KG1 (cell line): Measurements from ENCODE around the gene GAREM1.
"Not testable (repeated sequence)": the region's sequence is repeated elsewhere in the genome, so short reads cannot be mapped to it uniquely, and the experiment has no call there.

Experiments used
- DNase-seq: peaks from one replicate; lab custom pipeline; 2025; lab: John Stamatoyannopoulos, UW

The GAREM1 gene

DNA sequence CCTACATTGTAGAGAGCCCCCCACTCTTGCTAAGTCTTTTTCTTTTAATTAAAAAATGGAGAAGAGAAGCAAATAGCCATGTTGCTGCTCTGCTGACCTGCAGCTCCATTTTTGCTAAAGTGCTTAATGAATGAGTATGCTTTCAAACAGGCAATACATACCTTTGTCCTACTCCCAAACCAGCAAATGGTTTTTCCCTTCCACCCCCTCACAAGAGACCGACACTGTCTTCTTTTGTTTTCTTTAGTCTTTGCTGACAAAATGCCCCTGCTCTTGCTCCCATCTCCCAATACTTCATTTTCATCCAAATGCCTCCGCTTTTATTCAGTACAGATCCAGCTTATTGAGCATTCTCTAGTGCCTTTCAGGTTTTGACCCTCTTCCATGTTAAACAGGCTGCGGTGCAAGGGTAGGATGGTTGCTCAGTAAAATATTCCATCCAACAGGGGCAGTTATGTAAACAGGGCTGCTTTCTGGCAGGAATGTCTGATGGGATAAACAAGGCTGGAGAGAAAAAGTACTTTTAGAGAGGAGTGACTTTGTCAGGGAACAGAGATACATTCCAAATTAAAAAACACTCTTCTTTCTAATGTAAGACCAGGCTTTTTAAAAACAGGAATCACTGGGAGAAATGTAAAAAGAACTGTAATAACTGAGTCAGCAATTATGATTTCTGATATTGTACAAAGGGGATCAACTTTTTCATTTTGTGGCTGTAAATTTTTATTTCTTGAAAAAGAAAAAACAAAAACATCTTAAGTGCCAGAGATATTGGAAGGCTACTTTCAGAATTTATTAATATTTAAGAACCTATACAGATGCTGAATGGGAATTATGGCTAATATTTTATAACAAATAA, 144.0 kb downstream of the GAREM1 start:
- DNase-seq, result no peak

DNA sequence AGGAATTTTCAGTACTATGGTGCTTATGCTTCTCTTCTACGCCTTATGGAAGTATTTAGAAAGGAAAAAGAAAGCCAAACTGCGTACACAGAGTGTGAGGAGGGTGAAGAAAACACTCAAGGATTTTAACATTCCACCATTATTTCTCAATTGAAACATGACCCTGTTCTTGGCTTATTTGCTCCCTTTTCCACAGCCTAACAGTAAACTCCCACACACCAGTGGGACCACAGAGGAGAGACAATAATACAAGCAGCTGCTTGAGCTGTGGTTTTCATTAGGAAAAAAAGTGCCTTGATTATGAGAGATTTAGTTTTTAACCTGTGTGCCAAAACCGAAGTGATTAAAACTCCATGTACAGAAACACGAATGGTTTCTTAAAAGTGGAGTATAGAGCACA, 146.5 kb downstream of the GAREM1 start:
- no peak for DNase-seq

DNA sequence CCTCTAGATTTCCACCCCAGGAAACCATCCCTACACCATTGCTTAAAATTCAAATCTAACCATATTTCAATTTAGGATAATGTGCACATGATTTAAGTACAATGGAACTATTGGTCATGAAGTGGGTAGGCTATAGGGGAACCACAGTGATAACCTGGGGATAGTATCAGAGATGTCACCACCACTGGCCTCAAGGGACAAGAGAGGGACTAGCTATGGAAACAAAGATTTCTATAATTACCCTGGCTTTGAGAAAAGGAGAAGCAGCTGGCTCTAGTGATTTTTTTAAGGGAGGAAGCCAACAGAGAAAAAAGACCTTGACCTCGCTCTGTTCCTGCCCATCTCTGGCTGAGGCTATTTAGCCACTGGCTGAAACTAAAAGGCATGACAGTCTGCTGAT, 148.9 kb downstream of the GAREM1 start:
- DNase-seq, result no peak

DNA sequence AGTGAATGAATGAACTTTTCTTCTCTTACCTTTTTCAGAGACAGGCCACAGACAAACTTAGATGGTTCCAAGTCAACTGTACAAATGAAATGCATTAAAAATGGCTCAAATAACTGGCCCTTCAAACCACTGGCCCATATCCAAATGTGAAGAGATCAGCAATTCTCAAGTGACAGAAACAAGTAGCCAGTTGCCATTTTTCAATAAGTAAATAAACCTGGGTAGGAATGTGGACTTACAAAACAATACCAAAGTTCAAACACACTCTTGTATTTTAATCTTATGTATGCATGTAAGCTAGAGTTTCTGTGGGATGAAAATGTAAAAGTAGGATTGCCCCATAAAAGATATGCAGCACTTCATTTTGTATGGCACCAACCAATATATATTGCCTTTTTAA, 151.6 kb downstream of the GAREM1 start:
- no peak for DNase-seq

DNA sequence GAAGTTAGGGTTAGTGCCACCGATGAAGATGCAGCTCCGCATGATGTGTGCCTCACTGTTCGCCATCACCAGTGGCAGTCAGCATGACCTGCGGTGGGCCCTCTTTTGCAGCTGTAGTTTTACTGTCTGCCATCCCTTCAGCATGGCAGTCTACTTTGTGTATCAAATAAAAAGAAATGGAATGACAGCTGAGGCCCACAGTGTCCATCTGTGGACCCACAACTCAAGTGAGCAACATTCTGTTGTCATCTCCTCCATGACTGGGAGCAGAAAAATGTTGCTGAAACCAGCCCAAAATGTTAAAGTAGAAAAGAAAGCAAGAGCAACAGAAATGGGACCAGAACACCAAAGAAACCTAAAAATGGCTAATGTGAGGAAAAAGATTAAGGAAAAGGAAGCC, 152.1 kb downstream of the GAREM1 start:
- no peak for DNase-seq

DNA sequence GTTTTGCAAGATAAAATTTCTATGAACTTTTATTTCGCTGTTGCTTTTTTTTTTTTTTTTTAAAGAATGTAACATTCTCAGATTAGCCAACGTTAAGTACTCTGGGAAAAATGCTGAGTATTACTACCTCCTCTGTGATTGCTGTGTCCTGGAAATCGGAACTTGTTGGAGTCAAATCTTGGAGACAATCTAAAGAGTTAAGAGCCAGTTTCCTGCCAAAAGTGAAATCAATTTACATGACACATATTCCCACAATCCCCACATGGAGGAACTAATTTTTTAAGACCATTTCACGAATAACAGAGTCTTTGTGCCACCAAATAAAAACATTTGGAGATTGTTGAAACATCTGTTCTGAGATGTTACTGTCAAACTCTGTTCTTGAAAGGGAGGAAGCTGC, 153.0 kb downstream of the GAREM1 start:
- DNase-seq, result no peak

DNA sequence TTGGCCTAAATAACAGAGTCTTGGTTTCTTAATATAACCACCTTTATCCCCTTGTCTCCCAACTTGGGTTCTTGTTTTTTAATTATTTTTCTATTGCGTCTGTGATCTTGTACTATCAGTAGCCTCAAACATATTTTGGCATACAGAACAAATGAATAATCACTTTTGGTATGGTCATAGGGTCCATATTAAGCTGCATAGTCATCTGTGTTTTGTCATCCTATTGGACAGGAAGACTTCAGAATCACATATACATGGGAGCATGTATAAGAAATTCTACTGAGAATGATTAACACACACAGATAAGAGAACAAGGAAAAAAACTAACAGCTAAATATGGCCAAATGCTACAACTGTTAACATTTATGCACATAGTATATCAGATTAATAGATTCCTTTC, 154.8 kb downstream of the GAREM1 start:
- DNase-seq, result no peak

DNA sequence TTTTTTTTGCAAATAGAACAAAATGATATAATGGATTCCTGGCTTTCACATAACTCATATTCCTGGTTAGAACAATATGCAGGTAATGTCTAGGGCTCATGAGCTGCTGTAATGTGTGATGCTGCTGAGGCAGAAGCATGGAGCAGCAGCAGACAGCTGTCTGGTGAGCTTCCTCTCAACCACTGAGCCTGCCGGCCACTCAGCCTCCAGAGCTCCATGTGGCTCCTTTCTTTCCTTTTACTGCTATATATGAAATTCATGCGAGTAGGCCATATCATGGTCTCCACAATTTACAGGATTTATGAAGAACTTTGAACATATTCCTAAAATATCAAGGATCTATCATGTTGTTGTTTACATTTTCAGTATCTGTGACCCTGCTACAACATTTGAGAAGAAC, 159.9 kb downstream of the GAREM1 start:
- no peak for DNase-seq

DNA sequence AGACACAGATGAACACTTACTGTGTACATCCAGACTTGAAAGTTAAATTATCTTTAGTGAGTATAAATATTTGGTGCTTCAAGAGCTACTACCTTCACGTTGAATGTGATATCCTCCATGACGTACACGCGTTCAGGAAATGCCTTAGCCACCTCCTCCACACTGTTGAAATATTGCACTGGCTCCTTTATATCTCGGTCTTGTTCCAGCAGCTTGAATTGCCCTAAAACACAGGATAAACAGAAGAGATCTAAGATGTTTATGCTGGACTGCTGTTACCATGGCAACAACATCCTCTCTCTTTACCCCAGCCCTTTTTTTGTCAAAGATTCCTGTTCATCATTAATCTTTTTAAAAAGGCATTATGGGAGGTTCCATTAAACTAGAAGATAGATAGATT, 160.6 kb downstream of the GAREM1 start:
- no peak for DNase-seq

DNA sequence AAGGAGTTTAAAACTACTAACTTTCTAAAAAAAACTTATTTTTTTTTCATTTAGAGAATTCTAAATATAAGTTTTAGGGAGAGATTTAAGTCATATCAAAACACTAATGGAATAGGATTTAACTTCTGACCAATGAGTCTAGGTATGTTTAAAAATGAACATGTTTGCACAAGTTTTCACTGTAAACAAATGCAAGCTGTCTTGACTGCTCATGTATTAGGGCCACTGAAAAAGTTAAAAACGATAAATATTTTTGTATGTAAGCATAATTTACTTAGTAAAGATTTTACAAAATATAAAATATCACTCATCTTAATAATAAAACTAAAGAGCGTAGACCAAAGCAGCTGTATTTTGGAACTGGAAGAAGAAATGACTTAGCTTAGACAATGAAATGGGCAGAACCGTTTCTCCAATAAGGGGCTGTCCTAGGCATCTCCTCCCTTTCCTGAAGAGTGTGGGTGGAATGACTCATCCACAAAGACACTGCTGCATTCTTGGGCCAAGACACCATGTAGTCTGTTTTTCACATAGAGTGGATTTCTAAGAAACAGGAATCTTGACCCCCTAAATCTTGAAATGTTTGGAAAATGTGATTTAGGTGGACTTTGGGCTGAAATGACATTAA, 162.1 kb downstream of the GAREM1 start:
- DNase-seq, result no peak

DNA sequence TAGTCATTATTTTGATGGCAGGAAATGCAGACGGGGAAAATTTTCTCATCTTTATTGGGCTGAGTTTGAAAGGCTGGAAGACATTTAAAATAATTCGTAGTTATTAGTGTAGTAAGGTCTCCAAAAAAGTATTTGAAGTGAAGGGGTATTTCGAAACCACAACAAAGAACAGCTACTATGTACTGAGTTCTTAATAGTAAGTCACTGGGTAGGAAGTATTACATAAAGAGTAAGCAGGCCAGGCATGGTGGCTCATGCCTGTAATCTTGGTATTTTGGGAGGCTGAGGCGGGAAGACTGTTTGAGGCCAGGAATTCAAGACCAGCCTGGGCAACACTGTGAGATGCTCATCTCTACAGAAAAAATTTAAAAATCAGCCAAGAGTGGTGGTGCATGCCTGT, 167.3 kb downstream of the GAREM1 start:
- no peak for DNase-seq

DNA sequence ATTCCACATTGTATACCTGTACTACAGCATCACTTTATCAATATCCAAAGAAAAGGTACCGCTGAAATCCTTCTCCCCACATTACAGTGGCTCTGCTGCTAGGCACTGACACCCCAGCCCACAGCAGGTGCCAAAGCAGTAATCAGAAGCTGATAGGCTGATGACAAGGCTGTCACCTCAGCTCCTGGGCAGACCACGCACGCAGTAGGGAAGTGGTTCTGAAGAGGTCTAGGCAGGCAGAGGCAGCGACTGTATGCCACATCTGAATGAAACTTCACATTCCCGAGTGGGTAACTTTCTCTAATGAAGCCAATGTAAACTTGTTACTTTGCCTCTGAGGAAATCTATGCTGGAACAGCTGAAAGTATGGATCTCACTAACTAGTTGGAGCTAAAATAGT, 167.9 kb downstream of the GAREM1 start:
- DNase-seq, result no peak

DNA sequence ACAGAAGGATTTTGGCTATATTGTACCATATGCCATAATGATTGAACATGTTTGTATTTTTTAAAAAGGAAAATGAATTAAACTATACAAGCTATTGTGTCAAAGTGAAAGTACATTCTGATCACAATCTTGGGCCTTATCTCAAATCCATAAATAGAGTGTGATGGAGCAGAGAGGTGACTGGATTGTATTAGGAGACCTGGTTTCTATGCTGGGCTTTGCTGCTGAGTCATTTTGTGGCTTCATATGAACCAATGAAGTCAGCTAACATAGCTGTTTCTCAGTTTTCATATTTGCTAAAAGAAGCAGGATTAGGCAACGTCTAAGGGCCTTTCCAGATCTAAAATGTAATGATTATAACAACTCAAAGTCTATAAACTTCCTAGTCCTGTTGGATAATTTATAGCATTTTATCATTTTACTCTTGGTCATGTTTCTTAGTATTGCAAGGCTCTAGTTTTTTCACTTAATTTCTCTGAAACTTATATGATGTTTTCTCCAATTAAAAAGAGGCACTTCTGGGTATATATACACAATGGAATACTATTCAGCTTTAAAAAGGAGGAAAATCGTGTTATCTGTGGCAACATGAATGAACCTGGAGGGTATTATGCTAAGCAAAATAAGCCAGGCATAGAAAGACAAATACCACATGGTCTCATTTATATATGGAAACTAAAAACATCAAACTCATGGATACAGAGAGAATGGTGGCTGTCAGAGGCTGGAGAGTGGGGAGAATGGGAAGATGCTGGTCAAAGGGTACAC, 168.5 kb downstream of the GAREM1 start:
- no peak for DNase-seq

DNA sequence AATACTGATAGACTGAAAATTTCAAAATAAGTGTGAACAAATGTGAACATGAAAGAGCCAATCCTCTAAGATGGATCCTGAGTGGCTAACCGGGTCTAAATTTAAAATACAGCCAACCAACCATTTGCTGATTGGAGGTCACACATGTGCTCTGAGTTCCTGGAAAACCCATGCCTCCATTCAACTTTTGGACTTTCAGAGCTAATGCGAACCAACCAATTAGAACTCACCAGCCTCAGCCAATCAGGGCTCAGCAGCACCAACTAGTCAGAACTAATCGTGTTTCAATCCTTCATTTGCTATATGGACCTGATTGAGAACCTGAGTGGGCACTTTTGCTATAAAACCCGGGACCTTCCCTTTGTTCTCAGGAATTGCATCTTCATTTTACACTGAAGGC, 169.3 kb downstream of the GAREM1 start:
- no peak for DNase-seq

DNA sequence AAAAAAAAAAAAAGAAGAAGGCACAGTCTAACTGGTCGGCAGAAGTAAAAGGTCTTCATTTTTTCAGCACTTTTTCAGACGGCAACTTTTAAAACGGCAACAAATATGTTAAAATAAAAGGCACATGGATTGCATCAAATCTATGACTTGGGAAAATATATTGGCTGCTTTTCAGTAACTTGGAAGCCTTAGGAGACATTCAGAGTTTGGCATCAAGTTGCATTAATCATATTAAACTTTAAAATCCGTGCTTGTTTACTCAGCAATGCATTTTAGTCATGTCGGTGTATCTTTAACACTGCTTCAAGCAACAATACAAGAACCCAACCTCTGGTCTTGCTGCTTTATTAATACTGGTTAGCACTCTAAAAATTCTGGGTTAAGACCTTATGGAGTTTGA, 169.8 kb downstream of the GAREM1 start:
- DNase-seq, result no peak

DNA sequence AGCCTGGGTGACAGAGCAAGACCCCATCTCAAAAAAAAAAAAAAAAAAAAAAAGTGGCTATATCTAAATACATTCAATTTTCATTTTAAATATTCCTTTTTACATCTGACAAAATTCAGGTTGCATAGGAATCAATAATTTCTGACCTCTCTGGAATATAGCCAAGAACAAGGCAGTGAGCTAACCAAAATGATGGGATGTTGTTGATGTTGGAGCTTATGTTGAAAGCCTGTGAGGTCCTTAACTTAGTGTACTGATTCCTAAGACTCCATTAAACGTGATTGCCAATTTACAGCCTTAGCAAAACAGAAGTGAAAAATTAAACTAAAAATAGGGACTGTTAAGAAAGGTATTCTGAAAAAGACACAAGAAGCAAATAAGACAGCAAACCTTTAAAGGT, 171.2 kb downstream of the GAREM1 start:
- DNase-seq, result no peak

DNA sequence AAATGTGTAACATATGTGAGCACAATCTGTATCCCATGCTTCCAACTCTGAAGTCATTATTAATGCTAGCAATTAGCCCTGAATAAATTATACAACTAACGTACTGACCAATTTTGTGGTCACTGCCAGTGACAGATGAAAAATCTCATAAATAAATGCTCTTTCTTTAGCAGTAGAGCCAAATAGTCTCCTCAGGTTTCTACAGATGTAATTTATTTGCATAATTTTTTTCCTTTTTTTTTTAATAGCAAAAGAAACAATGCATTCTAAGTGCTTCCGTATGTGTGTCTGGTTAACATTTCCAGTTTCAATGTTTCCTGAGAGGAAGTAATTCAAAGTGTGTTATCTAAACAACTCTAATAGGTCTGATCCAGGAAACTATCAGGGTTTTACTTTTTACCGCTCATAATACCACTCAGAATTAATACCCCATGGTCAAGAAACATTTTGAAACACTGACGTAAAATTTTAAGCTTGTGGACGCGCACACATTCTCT, 172.5 kb downstream of the GAREM1 start:
- DNase-seq, result no peak

DNA sequence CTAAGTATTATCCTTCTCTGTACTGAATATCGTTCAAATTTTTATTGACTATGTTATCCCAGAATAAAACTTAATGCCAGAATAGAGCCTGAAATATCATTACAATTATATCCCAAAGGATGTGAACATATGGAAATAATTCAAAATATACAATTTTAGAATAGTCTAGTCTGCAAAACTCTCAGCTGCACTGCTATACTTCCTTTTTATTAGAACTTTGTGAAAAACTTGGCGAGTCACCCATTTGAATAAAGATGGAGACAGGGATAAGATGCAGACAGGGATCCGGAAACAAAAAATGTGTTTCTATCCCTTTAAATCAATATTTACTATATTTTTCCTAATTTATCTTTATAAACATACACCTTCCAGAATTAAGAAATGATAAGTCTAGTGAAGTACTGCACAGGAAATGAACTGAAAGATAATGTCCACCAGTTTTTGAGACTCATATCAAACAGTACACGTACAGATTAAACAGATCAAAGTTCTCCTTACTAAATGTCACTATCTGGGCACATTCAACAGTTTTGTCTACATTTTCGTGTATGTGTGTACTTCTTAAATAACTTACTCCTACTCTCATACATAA, 173.0 kb downstream of the GAREM1 start:
- no peak for DNase-seq

DNA sequence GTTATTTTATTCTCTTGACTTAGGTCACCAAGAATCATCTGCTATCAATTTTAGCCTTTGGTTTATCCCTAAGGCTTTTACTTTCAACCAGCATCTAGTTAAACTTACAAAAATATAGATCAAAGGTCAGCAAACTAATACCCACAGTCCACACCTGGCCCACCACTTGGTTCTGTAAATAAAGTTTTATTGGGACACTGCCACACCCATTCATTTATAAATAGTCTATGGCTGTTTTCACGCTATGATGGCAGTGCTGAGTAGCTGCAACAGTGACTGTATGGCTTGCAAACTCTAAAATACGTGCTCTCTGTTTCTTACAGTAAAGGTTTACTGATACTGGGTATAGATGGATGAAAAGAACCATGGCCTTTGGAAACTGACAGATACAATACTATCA, 173.8 kb downstream of the GAREM1 start:
- no peak for DNase-seq

DNA sequence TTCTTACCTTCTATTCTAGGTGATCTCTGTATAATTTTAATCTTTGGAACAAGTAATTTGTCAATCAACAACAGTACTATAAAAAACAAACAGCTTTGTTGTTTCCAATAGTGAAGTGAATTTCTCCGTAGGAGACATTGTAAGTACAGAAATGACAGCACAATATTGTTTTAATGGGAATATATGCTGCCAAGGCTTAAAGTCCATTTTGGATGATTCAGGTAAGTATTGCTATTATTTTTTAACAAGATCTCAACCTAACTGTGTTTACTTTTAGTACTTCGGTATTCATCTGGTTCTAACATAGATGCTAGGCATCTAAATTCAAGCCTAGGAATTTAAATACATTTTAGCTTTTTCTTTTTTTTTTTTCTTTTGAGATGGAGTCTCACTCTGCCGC, 175.1 kb downstream of the GAREM1 start:
- no peak for DNase-seq

DNA sequence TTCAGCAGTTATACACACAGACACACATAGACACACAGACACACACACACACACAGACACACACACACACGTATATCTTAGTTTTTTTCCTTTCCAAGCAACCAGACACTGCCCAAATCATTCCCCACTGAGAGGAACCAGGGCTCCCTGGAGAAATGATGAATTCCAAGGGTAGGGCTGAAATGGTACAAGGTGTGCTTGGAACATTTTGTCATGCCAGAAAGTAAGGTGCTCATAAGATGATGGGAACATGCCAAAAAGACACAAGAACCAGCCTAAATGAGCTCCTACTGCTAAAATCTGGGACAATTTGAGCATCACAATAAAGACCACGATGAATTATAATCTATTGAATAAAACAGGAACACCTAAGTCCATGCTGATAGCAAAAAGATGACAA, 177.6 kb downstream of the GAREM1 start:
- DNase-seq, result no peak

DNA sequence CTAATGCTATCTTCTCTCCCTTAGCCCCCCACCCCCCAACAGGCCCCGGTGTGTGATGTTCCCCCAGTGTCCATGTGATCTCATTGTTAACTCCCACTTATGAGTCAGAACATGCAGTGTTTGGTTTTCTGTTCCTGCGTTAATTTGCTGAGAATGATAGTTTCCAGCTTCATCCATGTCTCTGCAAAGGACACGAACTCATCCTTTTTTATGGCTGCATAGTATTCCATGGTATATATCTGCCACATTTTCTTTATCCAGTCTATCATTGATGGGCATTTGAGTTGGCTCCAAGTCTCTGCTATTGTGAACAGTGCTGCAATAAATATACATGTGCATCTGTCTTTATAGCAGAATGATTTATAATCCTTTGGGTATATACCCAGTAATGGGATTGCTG, 179.1 kb downstream of the GAREM1 start:
- DNase-seq, result not testable (repeated sequence)

DNA sequence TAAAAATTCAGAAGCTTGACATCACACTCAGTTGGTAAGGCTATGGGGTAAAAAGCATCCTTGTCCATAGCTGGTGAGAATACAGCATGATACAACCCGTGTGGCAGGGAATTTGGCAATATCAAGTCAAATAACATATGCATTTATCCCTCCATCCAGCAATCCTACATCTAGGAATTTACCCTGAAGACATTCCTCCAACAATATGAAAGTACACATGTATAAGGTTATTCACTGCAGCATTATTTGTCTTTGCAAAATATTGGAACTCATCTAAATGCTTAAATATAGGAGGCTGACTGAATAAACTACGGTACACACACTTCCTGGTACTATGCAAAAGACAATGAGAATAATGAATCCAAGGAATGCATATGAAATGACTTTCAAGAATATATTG, 179.9 kb downstream of the GAREM1 start:
- no peak for DNase-seq
